ENCODE results near the gene FAM184A. TPM values are rescaled to one million over a fixed set of nuclear protein-coding genes. Genes with fewer than 3 reads are reported as not detected.

The FAM184A gene
- total RNA-seq, 1 experiment from 2014 or later, result 8.6 TPM

GRCh38 chr6:119030759-119031158 lies 47.7 kb downstream of the FAM184A start:
- no peaks in the 10 kb centered on the region for H3K4me1 Mint-ChIP-seq (ENCODE audit: low read depth, unreplicated experiment)
- CTCF ChIA-PET, result no interaction called here

GRCh38 chr6:119028091-119028490 lies 50.4 kb downstream of the FAM184A start:
- CTCF ChIA-PET, result no interaction called here
- intact Hi-C loops (cut with micrococcal nuclease; ENCODE audit: unreplicated experiment), result no loop called here
- Mint-ChIP-seq H3K27me3 (ENCODE audit: unreplicated experiment) (no peaks in the 10 kb centered on the region), H3K36me3 (ENCODE audit: insufficient read depth, unreplicated experiment) (no peaks in the 10 kb centered on the region), H3K9me3 (ENCODE audit: low read depth, unreplicated experiment) (no peaks in the 10 kb centered on the region), H3K27ac (ENCODE audit: unreplicated experiment) (no peak overlapping the region), H3K4me3 (ENCODE audit: low read depth, unreplicated experiment) (no peak overlapping the region), H3K4me1 (ENCODE audit: low read depth, unreplicated experiment) (no peaks in the 10 kb centered on the region)
- TF ChIP-seq CTCF (IDR thresholded peaks at IDR 0.05; ENCODE audit: unreplicated experiment), result no peak
- DNase-seq, result no peak
- BruUV-seq (replicated peaks), result no TSS peak

More at GRCh38 chr6:119030759-119031158, 47.7 kb downstream of the FAM184A start:
- DNase-seq, result no peak
- Mint-ChIP-seq H3K27ac (ENCODE audit: unreplicated experiment) (no peak overlapping the region), H3K9me3 (ENCODE audit: low read depth, unreplicated experiment) (no peaks in the 10 kb centered on the region), H3K27me3 (ENCODE audit: unreplicated experiment) (no peaks in the 10 kb centered on the region), H3K4me3 (ENCODE audit: low read depth, unreplicated experiment) (no peak overlapping the region), H3K36me3 (ENCODE audit: insufficient read depth, unreplicated experiment) (no peaks in the 10 kb centered on the region)
- intact Hi-C loops (cut with micrococcal nuclease; ENCODE audit: unreplicated experiment), result no loop called here
- TF ChIP-seq CTCF (IDR thresholded peaks at IDR 0.05; ENCODE audit: unreplicated experiment), result no peak
- no TSS peak for BruUV-seq (replicated peaks)

- no peaks in the 10 kb centered on the region for H3K36me3 Mint-ChIP-seq (ENCODE audit: insufficient read depth, unreplicated experiment)
- CTCF ChIA-PET, result no interaction called here
- no peak overlapping the region for H3K4me3 Mint-ChIP-seq (ENCODE audit: low read depth, unreplicated experiment)
- H3K4me1 Mint-ChIP-seq (ENCODE audit: low read depth, unreplicated experiment), result no peaks in the 10 kb centered on the region
- H3K27me3 Mint-ChIP-seq (ENCODE audit: unreplicated experiment), result no peaks in the 10 kb centered on the region
- TF ChIP-seq CTCF (IDR thresholded peaks at IDR 0.05; ENCODE audit: unreplicated experiment), result no peak
- no TSS peak for BruUV-seq (replicated peaks)
- H3K27ac Mint-ChIP-seq (ENCODE audit: unreplicated experiment), result no peak overlapping the region
- DNase-seq, result no peak
- no peaks in the 10 kb centered on the region for H3K9me3 Mint-ChIP-seq (ENCODE audit: low read depth, unreplicated experiment)
- intact Hi-C loops (cut with micrococcal nuclease; ENCODE audit: unreplicated experiment), result no loop called here
Observed at GRCh38 chr6:119027465-119027864, 51.0 kb downstream of the FAM184A start.

- no peak for DNase-seq
- BruUV-seq (replicated peaks), result no TSS peak
- H3K9me3 Mint-ChIP-seq (ENCODE audit: low read depth, unreplicated experiment), result no peaks in the 10 kb centered on the region
- TF ChIP-seq CTCF (IDR thresholded peaks at IDR 0.05; ENCODE audit: unreplicated experiment), result no peak
- no peaks in the 10 kb centered on the region for H3K36me3 Mint-ChIP-seq (ENCODE audit: insufficient read depth, unreplicated experiment)
- H3K27me3 Mint-ChIP-seq (ENCODE audit: unreplicated experiment), result no peaks in the 10 kb centered on the region
- CTCF ChIA-PET, result no interaction called here
- H3K4me1 Mint-ChIP-seq (ENCODE audit: low read depth, unreplicated experiment), result no peaks in the 10 kb centered on the region
- no peak overlapping the region for H3K27ac Mint-ChIP-seq (ENCODE audit: unreplicated experiment)
- intact Hi-C loops (cut with micrococcal nuclease; ENCODE audit: unreplicated experiment), result no loop called here
- no peak overlapping the region for H3K4me3 Mint-ChIP-seq (ENCODE audit: low read depth, unreplicated experiment)
Observed at GRCh38 chr6:119026822-119027221, 51.6 kb downstream of the FAM184A start.

Measured in Calu3 (cell line).